B cell (primary cell): ENCODE results near the gene DHX9. TPM values are rescaled to one million over a fixed set of nuclear protein-coding genes. Genes with fewer than 3 reads are reported as not detected.

Source experiments
- ATAC-seq: fragments of 200-7000 bp; cut with Tn5 transposase; one replicate; pipeline ENCODE4 v1.10.0; 2021; ENCODE audit warnings: low read depth, mild to moderate bottlenecking, moderate number of reproducible peaks, moderate library complexity
- CTCF ChIA-PET: fragments of 350-600 bp; sonication (Branson Sonifier 250); formaldehyde crosslinking; loops from one replicate; lab custom pipeline; 2021; ENCODE audit warnings: antibody characterized with exemption, inconsistent platforms; lab: Charles Lee
- POLR2A ChIA-PET: fragments of 350-600 bp; sonication (Branson Sonifier 250); formaldehyde crosslinking; loops from one replicate; lab custom pipeline; 2021; ENCODE audit warnings: antibody characterized with exemption; lab: Charles Lee
- DNase-seq: peaks from one replicate; pipeline ENCODE4 v3.0.0; 2013
- H2AFZ ChIP-seq: 2 replicates; pipeline ENCODE4 v1.6.1; 2012; ENCODE audit warnings: mild to moderate bottlenecking, low read depth, low read length; ENCODE audit not compliant: insufficient read depth, poor library complexity, severe bottlenecking
- H3K27ac ChIP-seq, 2 donors: 1 replicate in 1 of 2; 2 replicates in 1 of 2; pipeline ENCODE4 v1.5.1; 2012 to 2013; ENCODE audit warnings: low read length in 2 of 2, mild to moderate bottlenecking in 2 of 2, moderate library complexity in 1 of 2
- H3K27me3 ChIP-seq, 4 experiments: fragments of 200-600 bp in 1 of 4; sonication (generic) in 1 of 4; replicated peaks in 1 of 4; 1 replicate in 2 of 4; 2 replicates in 2 of 4; pipeline versions ENCODE4 v1.6.1 to v1.7.0; 2013 to 2016; ENCODE audit warnings: low read length in 3 of 4, mild to moderate bottlenecking in 2 of 4, mixed read lengths in 1 of 4, moderate library complexity in 1 of 4; ENCODE audit not compliant: insufficient read depth in 4 of 4, control insufficient read depth in 3 of 4; ENCODE audit errors: control extremely low read depth in 1 of 4
- H3K36me3 ChIP-seq, 2 experiments: replicated peaks in 1 of 2; 1 replicate in 1 of 2; 2 replicates in 1 of 2; pipeline versions ENCODE4 v1.6.1 to v1.7.1; 2013; ENCODE audit warnings: low read length in 1 of 2; ENCODE audit not compliant: insufficient read depth in 2 of 2, control insufficient read depth in 1 of 2; ENCODE audit errors: control extremely low read depth in 1 of 2, extremely low read depth in 1 of 2
- H3K4me1 ChIP-seq, 2 donors: fragments of 200-600 bp in 1 of 2; sonication (generic) in 1 of 2; 1 replicate in 1 of 2; 2 replicates in 1 of 2; pipeline versions ENCODE4 v1.5.1 to v1.6.1; 2013 to 2017; ENCODE audit warnings: low read length in 2 of 2; ENCODE audit not compliant: control insufficient read depth in 2 of 2, insufficient read depth in 2 of 2
- H3K4me2 ChIP-seq: replicated peaks from 2 replicates; pipeline ENCODE3; 2012; ENCODE audit warnings: mild to moderate bottlenecking, low read depth, low read length; ENCODE audit not compliant: poor library complexity, severe bottlenecking
- H3K4me3 ChIP-seq, 5 experiments: fragments of 200-600 bp in 1 of 5; sonication (generic) in 1 of 5; 1 replicate in 3 of 5; 2 replicates in 2 of 5; pipeline versions ENCODE4 v1.5.1 to v1.7.0; 2011 to 2016; ENCODE audit warnings: low read length in 4 of 5, mild to moderate bottlenecking in 4 of 5, low read depth in 2 of 5, control low read depth in 1 of 5, moderate library complexity in 1 of 5; ENCODE audit not compliant: insufficient read depth in 1 of 5; ENCODE audit errors: control extremely low read depth in 1 of 5, extremely low read depth in 1 of 5
- H3K79me2 ChIP-seq: fragments of 200-600 bp; sonication (generic); one replicate; pipeline ENCODE4 v1.6.0; 2016; ENCODE audit warnings: low read length; ENCODE audit not compliant: control insufficient read depth, insufficient read depth
- H3K9ac ChIP-seq: fragments of 200-600 bp; sonication (generic); 2 replicates; pipeline ENCODE4 v1.6.1; 2017; ENCODE audit warnings: mild to moderate bottlenecking, low read length, moderate library complexity
- H3K9me3 ChIP-seq, 3 donors: one replicate each; pipeline versions ENCODE4 v1.6.1 to v1.7.1; 2013; ENCODE audit warnings: low read length in 2 of 3; ENCODE audit not compliant: control insufficient read depth in 2 of 3, insufficient read depth in 1 of 3; ENCODE audit errors: control extremely low read depth in 1 of 3
- H4K20me1 ChIP-seq: 2 replicates; pipeline ENCODE4 v1.6.0; 2012; ENCODE audit warnings: mild to moderate bottlenecking, low read length; ENCODE audit not compliant: insufficient read depth, control insufficient read depth, poor library complexity, severe bottlenecking
- H3K27ac Mint-ChIP-seq: one replicate; pipeline ENCODE4 v1.8.0; 2021; ENCODE audit warnings: mixed read lengths
- H3K27me3 Mint-ChIP-seq: one replicate; pipeline ENCODE4 v1.8.0; 2021; ENCODE audit warnings: mixed read lengths
- H3K4me1 Mint-ChIP-seq: one replicate; pipeline ENCODE4 v1.8.0; 2021; ENCODE audit warnings: mixed read lengths
- H3K4me3 Mint-ChIP-seq: one replicate; pipeline ENCODE4 v1.8.0; 2021; ENCODE audit warnings: mixed read lengths
- H3K9me3 Mint-ChIP-seq: one replicate; pipeline ENCODE4 v1.8.0; 2022; ENCODE audit warnings: mixed read lengths; ENCODE audit not compliant: insufficient read depth
- EZH2 ChIP-seq: IDR thresholded peaks from 2 replicates; pipeline ENCODE4 v1.6.1; 2012; ENCODE audit warnings: borderline replicate concordance, low read depth, mild to moderate bottlenecking, moderate library complexity, low read length; ENCODE audit not compliant: insufficient read depth, poor library complexity, severe bottlenecking
- WGBS: methylation state at CpG from one replicate; pipeline ENCODE4 v1.1.5; 2013; ENCODE audit warnings: missing lambda C conversion rate; ENCODE audit not compliant: insufficient coverage; 5-methylcytosine and 5-hydroxymethylcytosine counted together
- intact Hi-C: fragments of 100-400 bp; cut with micrococcal nuclease; formaldehyde crosslinking; loops from one replicate; pipeline ENCODE4 v1.10.0; 2022
- polyA plus RNA-seq: library from polyadenylated mRNA; depleted of rRNA; stranded (reverse); fragments of >200 nt; gene quantifications from 2 replicates; pipeline ENCODE4 v1.2.3, GENCODE V29; 2012
- total RNA-seq, 2 donors: library from RNA; stranded (reverse); fragments of 120-200 nt in 1 of 2; gene quantifications; 1 replicate in 1 of 2; 2 replicates in 1 of 2; pipeline versions ENCODE4 v1.2.3 to v1.2.4, GENCODE V29; 2013 to 2022
- TF ChIP-seq, protein P1 (sequence below): fragments of 200-600 bp; IDR thresholded peaks from one replicate; pipeline ENCODE4 v1.8.0; 2022; ENCODE audit warnings: antibody characterized with exemption, mild to moderate bottlenecking

The DHX9 gene
- total and polyA plus RNA-seq, 2 donors (not counting 1 experiment from before 2014, with no cell fraction given): 70.6 to 213 TPM

GRCh38 chr1:182872881-182873280, 33.7 kb downstream of the DHX9 start:
- ChIA-PET CTCF (no interaction called here), POLR2A (interaction anchor here (0.8 kb wide), 1 partner anchor 19 kb away, joined by 3 read pairs; no protein-coding TSS in a partner anchor)
- Histone ChIP-seq H2AFZ (no peak overlapping the region), H3K79me2 (no peaks in the 10 kb centered on the region), H3K4me1 (no peaks in the 10 kb centered on the region), H3K36me3 (peaks cover 8 to 90% of the 10 kb centered on the region in 2 experiments), H3K4me2 (no peak overlapping the region), H3K4me3 (no peak overlapping the region), H3K9me3 (no peaks in the 10 kb centered on the region), H3K27ac (no peak overlapping the region), H4K20me1 (no peaks in the 10 kb centered on the region), H3K27me3 (no peaks in the 10 kb centered on the region), H3K9ac (no peak overlapping the region)
- Mint-ChIP-seq H3K27me3 (no peaks in the 10 kb centered on the region), H3K27ac (no peak overlapping the region), H3K4me3 (no peak overlapping the region), H3K9me3 (no peaks in the 10 kb centered on the region), H3K4me1 (no peaks in the 10 kb centered on the region)
- WGBS: no CpG with 5 or more reads among the region's 3 CpGs
- DNase-seq: no peak
- intact Hi-C loops: no loop called here
- no peak for TF ChIP-seq EZH2
- TF ChIP-seq, protein P1, sequence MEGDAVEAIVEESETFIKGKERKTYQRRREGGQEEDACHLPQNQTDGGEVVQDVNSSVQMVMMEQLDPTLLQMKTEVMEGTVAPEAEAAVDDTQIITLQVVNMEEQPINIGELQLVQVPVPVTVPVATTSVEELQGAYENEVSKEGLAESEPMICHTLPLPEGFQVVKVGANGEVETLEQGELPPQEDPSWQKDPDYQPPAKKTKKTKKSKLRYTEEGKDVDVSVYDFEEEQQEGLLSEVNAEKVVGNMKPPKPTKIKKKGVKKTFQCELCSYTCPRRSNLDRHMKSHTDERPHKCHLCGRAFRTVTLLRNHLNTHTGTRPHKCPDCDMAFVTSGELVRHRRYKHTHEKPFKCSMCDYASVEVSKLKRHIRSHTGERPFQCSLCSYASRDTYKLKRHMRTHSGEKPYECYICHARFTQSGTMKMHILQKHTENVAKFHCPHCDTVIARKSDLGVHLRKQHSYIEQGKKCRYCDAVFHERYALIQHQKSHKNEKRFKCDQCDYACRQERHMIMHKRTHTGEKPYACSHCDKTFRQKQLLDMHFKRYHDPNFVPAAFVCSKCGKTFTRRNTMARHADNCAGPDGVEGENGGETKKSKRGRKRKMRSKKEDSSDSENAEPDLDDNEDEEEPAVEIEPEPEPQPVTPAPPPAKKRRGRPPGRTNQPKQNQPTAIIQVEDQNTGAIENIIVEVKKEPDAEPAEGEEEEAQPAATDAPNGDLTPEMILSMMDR: no peak
- no peak for ATAC-seq

DNA sequence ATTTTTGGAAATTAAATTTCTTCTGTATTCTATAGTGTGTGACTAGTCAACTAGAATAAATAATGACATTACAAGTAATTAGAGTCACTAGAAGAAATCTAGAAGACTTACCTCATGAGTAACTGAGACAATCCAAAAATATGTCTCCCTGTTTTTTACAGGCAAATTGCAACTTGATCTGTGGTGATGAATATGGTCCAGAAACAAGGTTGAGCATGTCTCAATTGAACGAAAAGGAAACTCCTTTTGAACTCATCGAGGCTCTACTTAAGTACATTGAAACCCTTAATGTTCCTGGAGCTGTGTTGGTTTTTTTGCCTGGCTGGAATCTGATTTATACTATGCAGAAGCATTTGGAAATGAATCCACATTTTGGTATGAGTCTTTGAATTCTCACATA, 36.7 kb downstream of the DHX9 start:
- H3K27me3 Mint-ChIP-seq: no peaks in the 10 kb centered on the region
- intact Hi-C loops: loop anchor here (5.0 kb wide), 1 partner anchor 34 kb away; no protein-coding TSS in a partner anchor
- ChIA-PET CTCF (no interaction called here), POLR2A (no interaction called here)
- no peak overlapping the region for H2AFZ ChIP-seq
- no peak overlapping the region for H3K27ac Mint-ChIP-seq
- no peak for ATAC-seq
- H3K27ac ChIP-seq: no peak overlapping the region
- no peak overlapping the region for H3K4me2 ChIP-seq
- H3K79me2 ChIP-seq: no peaks in the 10 kb centered on the region
- H3K27me3 ChIP-seq: no peaks in the 10 kb centered on the region
- H3K9me3 Mint-ChIP-seq: no peaks in the 10 kb centered on the region
- no peak for TF ChIP-seq EZH2
- TF ChIP-seq, protein P1: no peak
- H3K4me1 Mint-ChIP-seq: no peaks in the 10 kb centered on the region
- H3K4me3 ChIP-seq: no peak overlapping the region
- no peak for DNase-seq
- no peak overlapping the region for H3K4me3 Mint-ChIP-seq
- H4K20me1 ChIP-seq: no peaks in the 10 kb centered on the region
- H3K36me3 ChIP-seq: peaks cover 16 to 96% of the 10 kb centered on the region in 2 experiments
- no peaks in the 10 kb centered on the region for H3K9me3 ChIP-seq
- no peaks in the 10 kb centered on the region for H3K4me1 ChIP-seq
- no peak overlapping the region for H3K9ac ChIP-seq
- no CpG with 5 or more reads among the region's 2 CpGs for WGBS
